Keratinocyte (primary cell): ENCODE measurements around the gene NLK. TPM values are rescaled to one million over a fixed set of nuclear protein-coding genes. Genes with fewer than 3 reads are reported as not detected.

Experiments used
- DNase-seq: peaks from one replicate; pipeline ENCODE4 v3.0.0-alpha.2; 2011; ENCODE audit warnings: low read depth, missing footprints, low spot score
- FAIRE-seq: peaks from 2 replicates; lab custom pipeline; 2011; peaks lifted over from hg19 to GRCh38; lab: Jason Lieb, UNC
- H2AFZ ChIP-seq: 2 replicates; pipeline ENCODE4 v1.6.0; 2012; ENCODE audit warnings: low read length, control low read depth, inconsistent platforms; ENCODE audit not compliant: control insufficient read depth
- H3K27ac ChIP-seq: 2 replicates; pipeline ENCODE4 v1.5.1; 2011; ENCODE audit warnings: low read length; ENCODE audit not compliant: control insufficient read depth, insufficient read depth
- H3K27me3 ChIP-seq: 3 replicates; pipeline ENCODE4 v1.6.0; 2011; ENCODE audit warnings: low read length; ENCODE audit not compliant: control insufficient read depth, insufficient read depth; ENCODE audit errors: extremely low read depth
- H3K36me3 ChIP-seq, 2 experiments: 2 replicates in 1 of 2; 3 replicates in 1 of 2; pipeline ENCODE4 v1.5.1; 2011; ENCODE audit warnings: low read length in 2 of 2, mild to moderate bottlenecking in 1 of 2; ENCODE audit not compliant: control insufficient read depth in 2 of 2, insufficient read depth in 2 of 2; ENCODE audit errors: extremely low read depth in 1 of 2
- H3K4me1 ChIP-seq: 3 replicates; pipeline ENCODE4 v1.5.1; 2011; ENCODE audit warnings: low read length; ENCODE audit not compliant: control insufficient read depth, insufficient read depth; ENCODE audit errors: extremely low read depth
- H3K4me2 ChIP-seq: 3 replicates; pipeline ENCODE4 v1.6.0; 2011; ENCODE audit warnings: low read depth, low read length; ENCODE audit not compliant: control insufficient read depth, insufficient read depth; ENCODE audit errors: extremely low read depth
- H3K4me3 ChIP-seq, 3 experiments: fragments of 200-600 bp in 1 of 3; sonication (generic) in 1 of 3; 2 replicates in 2 of 3; 3 replicates in 1 of 3; pipeline ENCODE4 v1.5.1; 2011 to 2016; ENCODE audit warnings: low read length in 3 of 3, mild to moderate bottlenecking in 3 of 3, control low read depth in 2 of 3, inconsistent platforms in 1 of 3, low read depth in 1 of 3, mixed read lengths in 1 of 3, mixed run types in 1 of 3, moderate library complexity in 1 of 3; ENCODE audit not compliant: control insufficient read depth in 2 of 3, insufficient read depth in 2 of 3; ENCODE audit errors: extremely low read depth in 1 of 3
- H3K79me2 ChIP-seq: 2 replicates; pipeline ENCODE4 v1.6.0; 2012; ENCODE audit warnings: low read length; ENCODE audit not compliant: control insufficient read depth, insufficient read depth
- H3K9ac ChIP-seq: 3 replicates; pipeline ENCODE4 v1.6.0; 2011; ENCODE audit warnings: low read length; ENCODE audit not compliant: control insufficient read depth, insufficient read depth; ENCODE audit errors: extremely low read depth
- H3K9me1 ChIP-seq: 3 replicates; pipeline ENCODE4 v1.6.0; 2011; ENCODE audit warnings: low read length; ENCODE audit not compliant: control insufficient read depth, insufficient read depth; ENCODE audit errors: extremely low read depth
- H3K9me3 ChIP-seq: 2 replicates; pipeline ENCODE4 v1.5.1; 2012; ENCODE audit warnings: low read depth, low read length; ENCODE audit not compliant: control insufficient read depth
- H4K20me1 ChIP-seq: 3 replicates; pipeline ENCODE4 v1.6.0; 2011; ENCODE audit warnings: low read length; ENCODE audit not compliant: control insufficient read depth, insufficient read depth; ENCODE audit errors: extremely low read depth
- EZH2 ChIP-seq: IDR thresholded peaks from one replicate; pipeline ENCODE4 v1.6.1; 2012; ENCODE audit warnings: inconsistent platforms, mild to moderate bottlenecking, low read length, moderate library complexity
- dilution Hi-C: fragments of 300-500 bp; cut with MboI; formaldehyde crosslinking; loops from one replicate; pipeline ENCODE4 v1.7.0; 2020; ENCODE audit warnings: low sequenced_read_pairs; ENCODE audit not compliant: extremely low pct_ligation_motif_present
- polyA plus RNA-seq, 5 experiments: library from polyadenylated mRNA; depleted of rRNA in 3 of 5; stranded (reverse) in 3 of 5; stranded (forward) in 1 of 5; unstranded in 1 of 5; fragments of >200 nt; gene quantifications; 1 replicate in 1 of 5; 2 replicates in 3 of 5; 3 replicates in 1 of 5; pipeline versions ENCODE4 v1.2.1 to v1.2.3, GENCODE V29; 2011 to 2012; ENCODE audit warnings: missing spikeins in 2 of 5, low read depth in 1 of 5, low replicate concordance in 1 of 5
- TF ChIP-seq, protein P1 (sequence below), 3 experiments: IDR thresholded peaks in 1 of 3; conservative IDR thresholded peaks in 1 of 3; optimal IDR thresholded peaks in 1 of 3; 2 replicates in 2 of 3; 3 replicates in 1 of 3; pipeline versions ENCODE3 to v1.5.1; 2011; ENCODE audit warnings: low read length in 3 of 3, mild to moderate bottlenecking in 3 of 3, moderate library complexity in 2 of 3, control low read depth in 1 of 3, inconsistent platforms in 1 of 3; ENCODE audit not compliant: insufficient read depth in 2 of 3; ENCODE audit errors: extremely low read depth in 1 of 3

The NLK gene
- polyA plus RNA-seq, 1 donor (not counting 4 experiments of a cell fraction or from before 2014, with no cell fraction given) = 20.9 TPM

DNA sequence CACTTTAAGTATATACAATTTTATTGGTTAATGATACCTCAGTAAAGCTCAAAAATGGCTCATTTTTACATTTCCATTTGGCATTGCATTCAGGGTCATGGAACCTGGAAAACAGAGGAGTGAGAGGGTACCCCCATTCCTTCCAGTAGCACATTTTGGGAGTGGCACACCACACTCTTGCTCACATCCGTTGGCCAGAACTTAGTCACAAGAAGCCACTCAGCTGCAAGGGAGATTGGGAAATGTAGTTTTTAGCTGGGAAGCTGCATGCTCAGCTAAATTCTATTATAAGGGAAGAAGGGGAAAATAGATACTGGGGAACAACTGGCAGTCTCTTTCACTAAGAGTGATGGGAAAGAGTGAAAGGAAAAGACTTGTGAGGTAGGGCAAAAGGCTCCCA lies 174.1 kb downstream of the NLK start:
- Histone ChIP-seq H2AFZ (no peak overlapping the region), H3K4me2 (peak overlapping the region; percentile 24), H3K27ac (no peak overlapping the region), H3K4me1 (peaks cover 12% of the 10 kb centered on the region), H3K27me3 (no peaks in the 10 kb centered on the region), H4K20me1 (no peaks in the 10 kb centered on the region), H3K9me3 (no peaks in the 10 kb centered on the region), H3K79me2 (no peaks in the 10 kb centered on the region), H3K36me3 (no peaks in the 10 kb centered on the region), H3K4me3 (no peak overlapping the region), H3K9me1 (no peaks in the 10 kb centered on the region), H3K9ac (no peak overlapping the region)
- no peak for FAIRE-seq
- dilution Hi-C loops = no loop called here
- no peak for DNase-seq
- TF ChIP-seq, protein P1, sequence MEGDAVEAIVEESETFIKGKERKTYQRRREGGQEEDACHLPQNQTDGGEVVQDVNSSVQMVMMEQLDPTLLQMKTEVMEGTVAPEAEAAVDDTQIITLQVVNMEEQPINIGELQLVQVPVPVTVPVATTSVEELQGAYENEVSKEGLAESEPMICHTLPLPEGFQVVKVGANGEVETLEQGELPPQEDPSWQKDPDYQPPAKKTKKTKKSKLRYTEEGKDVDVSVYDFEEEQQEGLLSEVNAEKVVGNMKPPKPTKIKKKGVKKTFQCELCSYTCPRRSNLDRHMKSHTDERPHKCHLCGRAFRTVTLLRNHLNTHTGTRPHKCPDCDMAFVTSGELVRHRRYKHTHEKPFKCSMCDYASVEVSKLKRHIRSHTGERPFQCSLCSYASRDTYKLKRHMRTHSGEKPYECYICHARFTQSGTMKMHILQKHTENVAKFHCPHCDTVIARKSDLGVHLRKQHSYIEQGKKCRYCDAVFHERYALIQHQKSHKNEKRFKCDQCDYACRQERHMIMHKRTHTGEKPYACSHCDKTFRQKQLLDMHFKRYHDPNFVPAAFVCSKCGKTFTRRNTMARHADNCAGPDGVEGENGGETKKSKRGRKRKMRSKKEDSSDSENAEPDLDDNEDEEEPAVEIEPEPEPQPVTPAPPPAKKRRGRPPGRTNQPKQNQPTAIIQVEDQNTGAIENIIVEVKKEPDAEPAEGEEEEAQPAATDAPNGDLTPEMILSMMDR (optimal IDR thresholded peaks at IDR 0.05 in 1 of 3, IDR thresholded peaks at IDR 0.05 in 1 of 3, conservative IDR thresholded peaks at IDR 0.05 in 1 of 3; ENCODE audit: extremely low read depth in 1 of 3, insufficient read depth in 2 of 3, low read length in 3 of 3) = no peak
- no peak for TF ChIP-seq EZH2

DNA sequence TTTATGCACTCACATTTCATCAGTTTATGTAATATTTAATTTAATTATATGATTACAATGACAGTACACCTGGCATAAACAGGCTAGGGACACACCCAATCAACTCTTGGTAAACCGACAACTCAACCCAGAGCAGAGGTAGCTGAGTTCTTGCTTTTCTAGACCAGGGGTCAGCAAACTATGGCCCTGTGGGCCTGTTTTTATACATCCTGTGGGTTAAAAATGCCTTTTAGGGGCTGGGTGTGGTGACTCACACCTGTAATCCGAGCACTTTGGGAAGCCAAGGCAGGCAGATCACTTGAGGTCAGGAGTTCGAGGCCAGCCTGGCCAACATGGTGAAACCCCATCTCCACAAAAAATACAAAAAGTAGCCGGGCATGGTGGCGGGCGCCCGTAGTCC lies 177.3 kb downstream of the NLK start:
- Histone ChIP-seq H3K4me2 (no peak overlapping the region), H3K4me1 (peaks cover 12% of the 10 kb centered on the region), H3K79me2 (no peaks in the 10 kb centered on the region), H3K27ac (no peak overlapping the region), H3K9me1 (no peaks in the 10 kb centered on the region), H2AFZ (no peak overlapping the region), H3K9ac (no peak overlapping the region), H3K27me3 (no peaks in the 10 kb centered on the region), H4K20me1 (no peaks in the 10 kb centered on the region), H3K9me3 (no peaks in the 10 kb centered on the region), H3K4me3 (no peak overlapping the region), H3K36me3 (no peaks in the 10 kb centered on the region)
- dilution Hi-C loops = no loop called here
- TF ChIP-seq EZH2 = no peak
- TF ChIP-seq, protein P1 (optimal IDR thresholded peaks at IDR 0.05 in 1 of 3, IDR thresholded peaks at IDR 0.05 in 1 of 3, conservative IDR thresholded peaks at IDR 0.05 in 1 of 3; ENCODE audit: extremely low read depth in 1 of 3, insufficient read depth in 2 of 3, low read length in 3 of 3) = no peak
- DNase-seq = no peak
- FAIRE-seq = no peak
